Nucleus accumbens (tissue), 56 donors: ENCODE measurements around the gene UNC5B.
"Not testable (repeated sequence)": the region's sequence is repeated elsewhere in the genome, so short reads cannot be mapped to it uniquely, and the experiment has no call there.

Experiments
- DNase-seq, 56 donors: peaks; one replicate each; lab custom pipeline; 2025; lab: John Stamatoyannopoulos, UW

The UNC5B gene

DNA sequence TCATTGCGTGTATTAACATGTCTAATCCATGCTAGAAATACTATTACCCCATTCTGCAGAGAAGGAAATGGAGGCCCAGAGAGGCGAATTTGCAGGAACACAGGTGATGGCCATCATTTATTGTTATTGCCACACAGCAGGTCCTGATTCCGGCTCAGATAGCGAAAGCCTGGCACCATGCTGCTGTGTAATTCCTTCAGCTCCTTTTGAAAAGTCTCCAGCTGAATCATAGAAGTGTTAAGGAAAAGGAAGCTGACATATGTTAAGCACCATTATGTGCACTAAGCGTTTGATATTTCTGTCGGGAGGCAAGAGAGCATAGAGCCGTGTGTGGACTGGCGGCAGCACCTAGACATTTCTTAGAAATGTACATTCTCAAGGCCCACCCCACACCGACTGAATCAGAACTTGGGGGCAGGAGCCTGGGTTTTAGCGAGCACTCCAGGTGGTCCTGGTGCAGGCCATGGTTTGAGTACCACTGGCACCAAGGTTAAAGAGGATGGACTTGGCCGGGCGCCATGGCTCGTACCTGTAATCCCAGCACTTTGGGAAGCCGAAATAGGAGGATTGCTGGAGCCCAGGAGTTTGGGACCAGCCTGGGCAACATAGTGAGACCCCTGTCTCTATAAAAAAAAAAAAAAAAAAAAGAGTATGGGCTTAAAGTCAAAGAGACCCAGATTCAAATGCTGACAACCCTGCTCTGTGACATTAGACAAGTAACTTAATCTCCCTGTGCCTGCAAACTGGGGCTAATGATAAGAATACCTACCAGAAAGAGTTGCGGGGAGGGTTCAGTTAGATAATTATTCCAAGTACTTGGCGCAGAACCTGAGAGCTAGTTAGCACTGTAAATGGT is 52.2 kb downstream of the UNC5B start:
- DNase-seq: no peak

DNA sequence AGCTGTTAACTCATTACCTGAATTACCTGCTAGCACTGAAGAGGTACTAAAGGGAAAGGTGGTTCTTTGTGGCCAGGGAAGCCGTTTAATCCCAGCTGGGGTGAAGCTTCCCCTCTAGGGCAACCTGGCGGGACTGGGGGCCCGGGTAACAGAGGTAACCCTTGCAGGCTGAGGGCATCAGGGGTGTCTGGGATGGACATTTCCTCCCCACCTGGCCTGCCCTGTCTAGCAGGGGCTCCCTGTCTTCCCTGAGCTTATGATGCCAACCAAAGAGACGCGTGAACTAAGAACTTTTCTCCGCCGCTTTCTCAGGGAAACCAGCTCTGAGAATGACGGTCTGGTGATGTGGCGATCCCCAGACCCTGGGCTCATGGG is 52.8 kb downstream of the UNC5B start:
- DNase-seq: no peak

GRCh38 chr10:71265618-71266146 is 53.3 kb downstream of the UNC5B start:
- no peak for DNase-seq

GRCh38 chr10:71266147-71266917 is 54.0 kb downstream of the UNC5B start:
- DNase-seq: peak in 4 of 56 donors; percentile 11 to 46 (median 22)

DNA sequence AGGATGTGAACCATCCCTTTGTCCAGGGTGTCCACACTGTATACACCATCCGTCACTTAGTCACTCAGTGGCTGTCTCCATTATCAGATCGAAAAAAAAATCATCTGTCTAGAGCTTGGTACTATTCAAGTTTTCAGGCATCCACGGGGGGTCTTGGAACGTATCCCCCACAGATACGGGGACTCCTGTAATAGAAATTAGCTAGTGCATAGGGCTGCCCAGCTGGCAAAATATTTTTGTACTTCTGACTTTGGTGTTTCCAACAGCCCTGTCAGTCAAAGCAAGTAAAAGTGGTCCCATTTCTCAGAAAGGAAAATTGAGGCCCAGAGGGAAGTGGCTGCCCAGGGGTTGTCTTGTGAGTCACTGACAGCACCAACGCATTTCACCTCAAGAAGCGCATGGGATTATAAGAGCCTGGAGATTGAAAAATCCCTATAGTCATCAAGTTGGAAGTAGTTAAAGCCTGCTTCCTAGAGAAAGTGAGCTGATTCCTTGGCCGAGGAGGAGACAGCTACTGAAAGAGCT is 54.6 kb downstream of the UNC5B start:
- DNase-seq: no peak

- no peak for DNase-seq
These were observed 55.3 kb downstream of the UNC5B start for GRCh38 chr10:71267508-71268240.

GRCh38 chr10:71268247-71268691 is 55.9 kb downstream of the UNC5B start:
- peak in 28 of 56 donors; percentile 7 to 63 (median 34) for DNase-seq

DNA sequence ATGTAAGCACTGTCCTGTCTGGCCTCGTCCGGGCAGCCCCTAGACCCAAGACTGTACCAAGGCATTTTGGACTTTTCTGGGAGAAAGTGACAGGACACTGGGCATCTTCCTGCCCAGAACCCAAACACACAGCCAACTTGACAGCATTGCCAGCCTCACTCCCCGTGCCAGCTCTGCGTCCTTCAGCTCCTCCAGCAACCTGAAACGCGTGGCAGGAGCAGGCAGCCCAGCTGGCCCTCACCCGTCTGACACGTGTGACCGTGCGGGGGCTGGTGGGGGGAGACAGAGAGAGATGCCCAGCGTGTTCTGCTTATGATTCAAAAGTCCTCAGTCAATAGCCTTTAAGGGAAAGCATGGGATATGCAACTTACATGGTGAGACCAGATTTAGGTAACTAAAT is 56.4 kb downstream of the UNC5B start:
- DNase-seq: peak in 21 of 56 donors; percentile 12 to 62 (median 32)

DNA sequence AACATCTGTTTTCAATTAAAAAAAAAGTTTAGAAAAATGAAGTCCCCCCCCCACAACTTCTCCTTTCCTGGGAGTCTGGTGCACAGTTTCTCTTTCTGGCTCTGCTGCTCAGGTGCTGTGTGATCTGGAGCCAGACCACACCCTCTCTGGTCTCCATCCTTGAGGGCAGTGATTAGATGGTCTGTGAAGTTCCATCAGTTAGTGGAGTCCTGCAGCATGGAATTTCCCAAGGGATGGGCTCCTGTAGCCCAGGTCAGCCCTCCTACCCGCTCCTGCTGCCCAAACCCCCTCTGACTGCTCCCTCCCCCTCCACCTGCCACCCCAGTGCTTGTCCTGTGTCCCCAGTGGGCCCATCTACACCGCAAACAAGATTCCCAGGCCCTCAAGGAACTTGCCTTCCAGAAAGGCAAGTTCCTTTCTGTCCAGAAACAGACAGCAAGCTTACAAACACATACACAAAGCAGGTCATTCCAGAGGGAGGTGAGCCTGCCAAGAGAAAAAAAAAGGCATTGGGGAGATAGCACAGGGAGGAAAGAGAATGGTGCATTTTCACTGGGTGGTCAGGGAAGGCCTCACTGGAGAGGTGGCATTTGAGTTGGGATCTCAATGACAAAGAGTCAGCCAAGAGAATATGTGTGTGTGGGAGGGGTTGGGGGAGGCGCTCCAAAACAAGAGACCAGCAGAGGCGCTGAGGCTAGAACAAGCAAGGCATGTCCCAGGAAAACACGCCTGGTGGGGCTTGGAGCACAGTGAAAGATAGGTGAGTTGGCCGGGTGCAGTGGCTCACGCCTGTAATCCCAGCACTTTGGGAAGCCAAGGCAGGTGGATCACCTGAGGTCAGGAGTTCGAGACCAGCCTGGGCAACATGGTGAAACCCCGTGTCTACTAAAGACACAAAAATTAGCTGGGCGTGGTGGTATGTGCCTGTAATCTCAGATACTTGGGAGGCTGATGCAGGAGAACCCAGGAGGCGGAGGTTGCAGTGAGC is 57.2 kb downstream of the UNC5B start:
- no peak for DNase-seq

- DNase-seq: peak in 32 of 56 donors; percentile 11 to 66 (median 32)
These were observed 58.2 kb downstream of the UNC5B start for GRCh38 chr10:71270301-71271220.

DNA sequence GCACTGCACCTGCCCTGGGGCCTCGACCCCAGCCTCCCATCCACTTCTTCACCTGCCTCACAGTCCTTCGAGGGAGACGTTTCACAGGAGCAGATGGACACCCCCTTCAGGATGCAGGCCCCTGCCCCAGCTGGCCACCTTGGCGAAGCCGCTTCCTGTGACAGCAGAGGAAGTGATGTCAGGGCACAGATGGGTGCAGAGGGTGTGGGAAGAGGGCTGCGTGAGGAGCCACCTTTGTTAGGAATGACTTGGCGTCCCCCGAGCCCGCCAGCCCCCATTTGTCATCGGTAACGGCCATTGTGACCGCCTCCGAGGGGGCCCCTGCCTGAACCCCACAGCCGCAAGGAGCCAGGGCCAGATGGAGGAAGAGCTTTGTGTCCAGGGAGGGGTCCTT is 59.3 kb downstream of the UNC5B start:
- no peak for DNase-seq

DNA sequence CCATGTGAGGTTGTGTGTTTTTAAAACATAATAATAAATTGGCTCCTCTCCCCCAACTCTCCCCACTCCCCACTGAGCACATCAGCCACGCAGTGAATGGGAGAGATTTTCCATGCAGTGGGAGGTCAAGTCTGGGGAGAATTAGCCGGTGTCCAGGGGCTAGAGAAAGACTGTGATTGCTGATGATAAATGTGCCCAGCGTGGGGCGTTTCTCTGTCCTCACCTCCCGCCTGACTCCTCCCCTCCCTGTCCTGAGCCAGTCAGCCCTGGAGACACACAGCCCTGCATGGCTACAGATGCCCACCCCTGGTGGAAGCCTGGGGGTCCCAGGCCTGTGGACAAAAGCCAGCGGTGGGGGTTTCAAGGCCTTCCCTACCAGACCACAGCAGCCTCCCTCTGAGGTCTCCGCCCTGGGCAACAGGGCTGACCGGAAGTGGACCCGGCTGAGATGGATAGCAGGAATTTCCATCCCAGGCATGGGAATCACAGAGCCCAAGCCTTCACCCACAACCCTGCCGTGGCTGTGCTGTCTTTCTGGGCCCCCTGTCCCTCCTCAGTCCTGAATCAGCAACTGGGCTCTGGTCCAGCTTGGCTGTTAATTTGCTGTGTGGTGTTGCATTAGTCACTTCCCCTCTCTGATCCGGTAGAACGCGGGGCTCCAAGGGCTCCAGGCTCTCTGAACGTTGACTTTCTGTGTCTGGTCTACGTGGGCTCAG is 59.8 kb downstream of the UNC5B start:
- no peak for DNase-seq

DNA sequence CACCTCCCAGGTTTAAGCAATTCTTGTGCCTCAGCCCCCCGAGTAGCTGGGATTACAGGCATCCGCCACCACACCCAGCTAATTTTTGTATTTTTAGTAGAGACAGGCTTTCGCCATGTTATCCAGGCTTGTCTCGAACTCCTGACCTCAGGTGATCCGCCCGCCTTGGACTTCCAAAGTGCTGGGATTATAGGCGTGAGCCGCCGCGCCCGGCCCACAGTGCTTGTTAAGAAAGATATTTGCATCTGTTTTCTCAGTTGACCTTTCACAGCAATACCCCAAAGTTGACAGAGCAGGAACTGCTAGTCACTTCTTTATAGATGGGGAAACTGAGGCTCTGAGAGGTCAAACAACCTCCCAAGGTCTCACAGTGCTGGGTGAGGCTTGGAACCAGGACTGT is 60.6 kb downstream of the UNC5B start:
- DNase-seq: not testable (repeated sequence)

DNA sequence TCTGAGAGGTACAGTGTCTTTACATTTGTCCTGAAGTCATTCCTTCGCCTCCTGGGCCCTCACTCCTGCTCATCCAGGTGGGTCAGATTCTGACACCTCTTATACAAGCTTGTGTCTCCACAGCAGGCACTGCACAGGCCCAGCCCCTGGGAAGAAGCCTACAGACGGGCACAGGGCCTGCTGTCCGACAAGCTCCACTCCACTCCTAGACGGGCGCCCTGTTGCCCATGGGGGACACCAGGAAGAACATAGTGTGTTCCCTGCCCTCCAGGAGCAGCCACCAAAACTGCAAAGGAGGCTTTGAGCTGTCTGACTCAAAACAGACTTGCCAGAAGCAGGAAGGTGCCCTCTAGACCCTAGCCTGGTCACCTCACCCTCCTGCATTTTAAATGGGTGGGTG is 61.1 kb downstream of the UNC5B start:
- DNase-seq: no peak

- DNase-seq: no peak
These were observed 62.8 kb downstream of the UNC5B start for GRCh38 chr10:71274901-71275796.

- DNase-seq: no peak
These were observed 64.5 kb downstream of the UNC5B start for GRCh38 chr10:71276873-71277272.
